MV-4-11 (cell line): ENCODE results near the gene TBPL2.
"Not testable (repeated sequence)": the region's sequence is repeated elsewhere in the genome, so short reads cannot be mapped to it uniquely, and the experiment has no call there.

Experiments
- DNase-seq: peaks from one replicate; lab custom pipeline; 2025; lab: John Stamatoyannopoulos, UW

TBPL2 gene

GRCh38 chr14:55441286-55441685, 870 bp upstream of the TBPL2 start:
- no peak for DNase-seq

- peak; percentile 27 for DNase-seq
Measured at GRCh38 chr14:55438066-55438683, 2.2 kb downstream of the TBPL2 start.

GRCh38 chr14:55436931-55437330, 3.5 kb downstream of the TBPL2 start:
- no peak for DNase-seq

GRCh38 chr14:55436519-55436918, 3.9 kb downstream of the TBPL2 start:
- no peak for DNase-seq

GRCh38 chr14:55434805-55435174, 5.6 kb downstream of the TBPL2 start:
- no peak for DNase-seq

GRCh38 chr14:55433880-55434804, 6.3 kb downstream of the TBPL2 start:
- peak; percentile 26 for DNase-seq

GRCh38 chr14:55432628-55433027, 7.8 kb downstream of the TBPL2 start:
- no peak for DNase-seq

- DNase-seq: peak; percentile 42
Measured at GRCh38 chr14:55430024-55430690, 10.3 kb downstream of the TBPL2 start.

GRCh38 chr14:55427439-55427838, 13.0 kb downstream of the TBPL2 start:
- DNase-seq: no peak

- no peak for DNase-seq
Measured at GRCh38 chr14:55426891-55427290, 13.5 kb downstream of the TBPL2 start.

GRCh38 chr14:55425091-55425490, 15.3 kb downstream of the TBPL2 start:
- no peak for DNase-seq

GRCh38 chr14:55423969-55424368, 16.4 kb downstream of the TBPL2 start:
- no peak for DNase-seq

GRCh38 chr14:55422338-55422737, 18.1 kb downstream of the TBPL2 start:
- not testable (repeated sequence) for DNase-seq

GRCh38 chr14:55419663-55420062, 20.8 kb downstream of the TBPL2 start:
- DNase-seq: no peak

GRCh38 chr14:55418411-55418810, 22.0 kb downstream of the TBPL2 start:
- no peak for DNase-seq

GRCh38 chr14:55417955-55418354, 22.5 kb downstream of the TBPL2 start:
- DNase-seq: no peak

GRCh38 chr14:55416866-55417265, 23.6 kb downstream of the TBPL2 start:
- DNase-seq: peak; percentile 5

GRCh38 chr14:55414551-55414950, 25.9 kb downstream of the TBPL2 start:
- no peak for DNase-seq

- DNase-seq: no peak
Measured at GRCh38 chr14:55412676-55413075, 27.7 kb downstream of the TBPL2 start.

- DNase-seq: peak; percentile 65
Measured at GRCh38 chr14:55411426-55412389, 28.7 kb downstream of the TBPL2 start, which contains the start of gene ATG14. ATG14 (minus strand) TSS chr14:55411830; CDS start chr14:55411822, 8 bp downstream.

GRCh38 chr14:55410876-55411275, 29.5 kb downstream of the TBPL2 start:
- no peak for DNase-seq
